ENCODE data around the gene TIGD3.

The TIGD3 gene

GRCh38 chr11:65378928-65379638 is 24.5 kb downstream of the TIGD3 start:
- DNase-seq (ENCODE audit: extremely low spot score), result no peak
- POLR2A ChIA-PET, result interaction anchor here (0.6 to 3.4 kb wide), 8 partner anchors 44 to 127 kb away, joined by 3 to 20 read pairs (median 4); partner anchors contain the start of genes MALAT1 and NEAT1
- no peak for TF ChIP-seq CTCF (IDR thresholded peaks at IDR 0.05; ENCODE audit: control extremely low read depth, extremely low read depth, low read depth, missing control alignments)
- CTCF ChIA-PET, result interaction anchor here (0.6 to 2.5 kb wide), 16 partner anchors 8 to 162 kb away, joined by 3 to 9 read pairs (median 4); partner anchors contain the start of gene FRMD8

GRCh38 chr11:65379698-65380459 is 25.3 kb downstream of the TIGD3 start:
- POLR2A ChIA-PET, result interaction anchor here (3.4 kb wide), 1 partner anchor 126 kb away, joined by 20 read pairs; no protein-coding TSS in a partner anchor
- CTCF ChIA-PET, result interaction anchor here (1.0 to 2.5 kb wide), 12 partner anchors 7 to 162 kb away, joined by 3 to 9 read pairs (median 3); partner anchors contain the start of gene FRMD8
- DNase-seq (ENCODE audit: extremely low spot score), result no peak
- no peak for TF ChIP-seq CTCF (IDR thresholded peaks at IDR 0.05; ENCODE audit: control extremely low read depth, extremely low read depth, low read depth, missing control alignments)

GRCh38 chr11:65380460-65381119 is 26.0 kb downstream of the TIGD3 start:
- TF ChIP-seq CTCF (IDR thresholded peaks at IDR 0.05; ENCODE audit: control extremely low read depth, extremely low read depth, low read depth, missing control alignments), result no peak
- no peak for DNase-seq (ENCODE audit: extremely low spot score)
- ChIA-PET CTCF (interaction anchor here (1.0 to 2.5 kb wide), 7 partner anchors 10 to 126 kb away, joined by 3 to 8 read pairs (median 5); no protein-coding TSS in a partner anchor), POLR2A (interaction anchor here (3.4 kb wide), 1 partner anchor 125 kb away, joined by 20 read pairs; no protein-coding TSS in a partner anchor)

GRCh38 chr11:65381716-65382032 is 27.1 kb downstream of the TIGD3 start:
- no peak for DNase-seq (ENCODE audit: extremely low spot score)
- POLR2A ChIA-PET, result interaction anchor here (1.0 to 3.4 kb wide), 2 partner anchors 34 to 124 kb away, joined by 5 to 20 read pairs; no protein-coding TSS in a partner anchor
- CTCF ChIA-PET, result interaction anchor here (0.8 to 4.5 kb wide), 14 partner anchors 11 to 397 kb away, joined by 3 to 23 read pairs (median 4); no protein-coding TSS in a partner anchor
- TF ChIP-seq CTCF (IDR thresholded peaks at IDR 0.05; ENCODE audit: control extremely low read depth, extremely low read depth, low read depth, missing control alignments), result no peak

GRCh38 chr11:65382033-65382803 is 27.7 kb downstream of the TIGD3 start, which contains the start of gene SLC25A45:
SLC25A45 (minus strand) TSS chr11:65382646; CDS start chr11:65381951, 695 bp downstream.
- peak; percentile 79 for DNase-seq (ENCODE audit: extremely low spot score)
- peak; percentile 70 for TF ChIP-seq CTCF (IDR thresholded peaks at IDR 0.05; ENCODE audit: control extremely low read depth, extremely low read depth, low read depth, missing control alignments)
- ChIA-PET POLR2A (interaction anchor here (1.0 to 3.4 kb wide), 3 partner anchors 33 to 124 kb away, joined by 3 to 20 read pairs (median 5); no protein-coding TSS in a partner anchor), CTCF (interaction anchor here (0.8 to 4.5 kb wide), 14 partner anchors 12 to 397 kb away, joined by 3 to 23 read pairs (median 4); no protein-coding TSS in a partner anchor)

All from GM10248 (cell line).